ENCODE data around the gene ZNF487.
"Not testable (repeated sequence)": the region's sequence is repeated elsewhere in the genome, so short reads cannot be mapped to it uniquely, and the experiment has no call there.

ZNF487 gene

GRCh38 chr10:43404704-43405084 lies 32.2 kb upstream of the ZNF487 start:
- no peak for DNase-seq (ENCODE audit: low read depth)

DNA sequence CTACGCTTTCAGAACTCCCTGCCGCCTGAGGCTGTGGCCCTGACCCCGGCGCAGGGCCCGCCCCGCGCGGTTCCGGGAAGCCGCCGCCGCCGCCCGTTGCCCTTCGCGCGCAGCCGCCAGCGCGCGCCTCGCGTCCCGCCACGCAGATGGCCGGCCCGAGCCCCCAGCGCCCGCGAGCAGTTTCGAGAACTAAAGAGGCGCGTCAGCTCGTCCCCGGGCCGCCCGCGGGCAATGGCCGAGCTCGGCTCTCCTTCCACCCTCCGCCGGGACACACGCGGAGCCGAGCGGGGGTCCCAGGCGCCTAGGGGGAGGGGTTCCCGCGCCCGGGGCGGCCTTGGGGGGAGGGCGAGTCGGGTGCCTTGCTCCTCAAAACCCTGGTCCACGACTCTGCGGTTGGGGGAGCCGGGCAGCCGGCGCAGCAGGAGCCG lies 29.7 kb upstream of the ZNF487 start:
- DNase-seq (ENCODE audit: low read depth): peak; percentile 53

- DNase-seq (ENCODE audit: low read depth): peak; percentile 84
These were observed 29.2 kb upstream of the ZNF487 start for GRCh38 chr10:43407576-43408330.

DNA sequence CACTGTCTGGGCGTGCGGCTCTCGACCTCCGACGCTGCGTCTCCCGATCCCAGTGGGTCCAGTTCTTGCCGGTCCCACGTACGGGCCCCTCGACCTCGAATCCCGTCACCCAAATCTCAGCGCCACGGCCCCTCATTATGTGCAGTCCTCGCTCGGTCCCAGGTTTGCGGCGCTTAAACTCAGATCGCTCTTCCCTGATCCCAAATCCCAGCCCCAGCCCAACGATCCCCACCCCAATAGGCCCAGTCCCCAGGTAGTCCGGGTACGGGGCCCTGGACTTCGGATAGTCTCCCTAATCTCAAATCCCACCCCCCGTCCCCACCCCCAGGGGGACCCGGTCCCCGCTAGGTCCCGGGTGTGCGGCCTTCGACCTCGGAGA lies 28.6 kb upstream of the ZNF487 start:
- DNase-seq (ENCODE audit: low read depth): no peak

DNA sequence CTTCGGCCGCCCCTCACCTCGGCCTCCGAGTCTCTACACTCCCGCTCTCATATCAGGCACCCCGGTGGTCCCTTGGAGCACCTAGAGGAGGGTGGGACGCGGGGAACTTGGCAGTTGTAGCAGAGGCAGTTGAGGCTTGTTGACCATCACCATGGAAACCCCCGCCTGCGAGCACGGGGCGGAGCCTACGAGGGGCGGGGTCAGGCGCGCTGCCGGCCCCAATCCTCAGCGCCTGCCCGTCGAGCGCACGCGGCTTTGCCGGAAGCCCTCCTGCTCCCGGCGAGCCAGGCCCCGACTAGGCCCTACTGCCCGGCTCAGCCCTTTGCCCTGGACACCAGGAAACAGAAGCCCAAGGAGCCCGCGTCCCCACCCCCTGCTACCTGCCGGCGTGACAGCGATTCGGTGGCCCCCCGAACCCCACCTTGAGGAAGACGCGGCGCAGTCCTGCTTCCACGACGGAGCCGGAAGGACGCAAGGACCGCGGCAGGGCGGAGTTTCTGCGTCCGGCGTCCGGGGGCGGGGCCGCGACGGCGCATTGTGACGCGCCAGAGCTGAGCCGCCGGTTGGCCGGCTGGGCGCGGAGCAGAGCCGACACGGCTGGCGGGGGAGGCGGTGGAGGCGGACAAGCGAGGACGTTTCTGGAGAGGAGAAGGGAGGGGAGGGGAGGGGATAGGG lies 28.1 kb upstream of the ZNF487 start, which contains the start of gene HNRNPF:
Gene HNRNPF, minus strand, starts transcription at position 477 of the 675 bp plus-strand sequence. CDS start 21,302 bp downstream, outside the sequence.
- peak; percentile 91 for DNase-seq (ENCODE audit: low read depth)

GRCh38 chr10:43409385-43410109 lies 27.4 kb upstream of the ZNF487 start:
- DNase-seq (ENCODE audit: low read depth): peak; percentile 54

GRCh38 chr10:43410345-43410744 lies 26.6 kb upstream of the ZNF487 start:
- DNase-seq (ENCODE audit: low read depth): no peak

- DNase-seq (ENCODE audit: low read depth): no peak
These were observed 25.4 kb upstream of the ZNF487 start for GRCh38 chr10:43411536-43411935.

GRCh38 chr10:43415544-43415943 lies 21.4 kb upstream of the ZNF487 start:
- no peak for DNase-seq (ENCODE audit: low read depth)

DNA sequence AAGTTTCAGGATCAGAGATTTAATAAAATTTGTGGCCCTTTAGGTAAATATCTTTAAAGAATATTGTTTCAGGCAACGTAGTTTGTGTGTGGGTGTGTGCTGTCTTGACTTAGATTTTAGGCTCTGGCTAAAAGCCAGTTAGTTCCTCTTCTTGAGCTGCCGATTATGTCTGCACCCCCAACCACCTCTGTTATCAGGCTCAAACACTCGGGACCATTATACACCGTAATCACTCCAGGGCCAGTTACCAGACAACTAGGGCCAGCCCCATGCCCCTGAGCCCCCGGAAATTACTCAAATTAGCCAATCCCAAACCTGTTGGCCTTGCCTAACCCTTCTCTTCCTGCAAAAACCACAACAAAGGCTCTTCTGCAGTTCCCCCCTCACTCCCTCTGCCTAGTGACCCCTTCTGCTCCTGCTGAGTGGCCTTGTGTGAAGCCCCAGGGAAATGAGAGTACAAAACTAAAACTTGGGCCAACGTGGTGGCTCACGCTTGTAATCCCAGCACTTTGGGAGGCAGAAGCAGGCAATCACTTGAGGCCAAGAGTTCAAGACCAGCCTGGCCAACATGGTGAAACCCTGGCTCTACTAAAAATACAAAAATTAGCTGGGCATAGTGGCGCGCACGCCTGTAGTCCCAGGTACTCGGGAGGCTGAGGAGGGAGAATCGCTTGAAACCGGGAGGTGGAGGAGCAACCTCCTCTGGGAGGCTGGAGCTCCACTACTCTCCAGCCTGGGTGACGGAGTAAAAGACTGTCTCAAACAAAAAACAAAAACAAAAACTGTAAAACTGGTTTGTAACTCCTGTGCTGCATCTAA lies 18.8 kb upstream of the ZNF487 start:
- DNase-seq (ENCODE audit: low read depth): no peak

DNA sequence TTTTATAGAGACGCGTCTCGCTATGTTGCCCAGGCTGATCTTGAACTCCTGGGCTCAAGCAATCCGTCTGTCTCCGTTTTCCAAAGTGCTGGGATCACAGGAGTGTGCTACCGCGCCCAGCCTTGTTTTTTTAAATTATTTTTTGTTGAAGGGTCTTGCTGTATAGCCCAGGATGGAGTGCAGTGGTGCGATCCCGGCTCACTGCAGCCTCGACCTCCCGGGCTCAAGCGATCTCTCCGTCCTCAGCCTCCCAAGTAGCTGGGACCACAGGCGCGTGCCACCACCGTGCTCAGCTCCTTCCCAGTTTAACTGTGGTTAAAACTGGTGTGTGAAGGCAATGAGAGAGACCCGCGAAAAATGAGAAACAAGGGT lies 16.9 kb upstream of the ZNF487 start:
- no peak for DNase-seq (ENCODE audit: low read depth)

GRCh38 chr10:43420369-43421200 lies 16.3 kb upstream of the ZNF487 start:
- peak; percentile 69 for DNase-seq (ENCODE audit: low read depth)

DNA sequence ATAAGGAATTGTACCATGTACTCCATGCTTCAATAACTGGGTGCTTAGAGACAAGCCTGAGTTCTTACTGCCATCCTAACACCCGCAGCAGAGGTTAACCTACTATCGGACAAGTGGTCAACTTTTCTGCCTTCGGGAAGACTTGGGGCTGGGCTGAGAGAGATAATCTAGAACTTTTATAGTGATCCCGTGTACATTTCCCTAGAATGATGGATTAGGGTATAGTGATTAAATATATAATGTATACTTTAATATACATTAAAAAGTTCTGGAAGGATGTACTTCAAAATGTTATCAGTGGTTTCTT lies 15.8 kb upstream of the ZNF487 start:
- no peak for DNase-seq (ENCODE audit: low read depth)

GRCh38 chr10:43421519-43421918 lies 15.4 kb upstream of the ZNF487 start:
- no peak for DNase-seq (ENCODE audit: low read depth)

DNA sequence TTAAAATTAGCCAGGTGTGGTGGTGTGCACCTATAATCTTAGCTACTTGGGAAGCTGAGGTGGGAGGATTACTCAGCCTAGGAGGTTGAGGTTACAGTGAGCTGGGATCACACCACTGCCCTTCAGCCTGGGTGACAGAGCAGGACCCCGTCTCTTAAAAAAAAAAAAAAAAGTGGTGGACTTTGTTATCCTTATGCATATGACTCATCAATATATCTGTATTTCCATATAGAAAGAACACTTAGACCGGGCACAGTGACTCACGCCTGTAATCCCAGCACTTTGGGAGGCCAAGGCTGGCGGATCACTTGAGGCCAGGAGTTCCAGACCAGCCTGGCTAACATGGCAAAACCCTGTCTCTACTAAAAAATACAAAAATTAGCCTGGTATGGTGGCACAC lies 15.0 kb upstream of the ZNF487 start:
- not testable (repeated sequence) for DNase-seq (ENCODE audit: low read depth)

DNA sequence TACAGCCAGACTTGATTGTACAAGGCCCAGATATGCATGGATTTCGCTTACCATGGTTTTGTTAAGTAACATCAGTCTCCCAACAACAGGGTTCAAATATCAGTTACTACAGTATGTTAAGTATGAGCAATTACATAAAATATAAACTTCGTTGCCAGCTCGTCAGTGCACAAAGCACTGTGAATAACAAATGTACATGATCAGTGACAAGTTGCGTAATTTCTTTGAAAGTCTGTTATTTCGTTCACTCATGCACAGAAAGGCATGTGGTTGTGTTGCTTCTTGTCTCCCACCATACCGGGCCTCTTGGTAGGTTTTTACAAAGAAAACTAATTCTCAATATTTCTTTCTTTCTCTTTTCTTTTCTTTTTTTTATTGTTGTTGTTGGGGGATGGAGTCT lies 12.5 kb upstream of the ZNF487 start:
- no peak for DNase-seq (ENCODE audit: low read depth)

- DNase-seq (ENCODE audit: low read depth): not testable (repeated sequence)
These were observed 10.4 kb upstream of the ZNF487 start for GRCh38 chr10:43426476-43426875.

GRCh38 chr10:43427166-43427825 lies 9.6 kb upstream of the ZNF487 start:
- peak; percentile 32 for DNase-seq (ENCODE audit: low read depth)

- no peak for DNase-seq (ENCODE audit: low read depth)
These were observed 5.8 kb upstream of the ZNF487 start for GRCh38 chr10:43430926-43431663.
